Trophoblast cell (in vitro differentiated cells and primary cell): ENCODE measurements around the gene LCN15.

Experiments used
- DNase-seq, 2 donors: peaks; one replicate each; pipeline ENCODE4 v3.0.0-alpha.2; 2016
- H2AFZ ChIP-seq: 2 replicates; pipeline ENCODE4 v1.6.1; 2013; ENCODE audit warnings: low read length, moderate library complexity, mild to moderate bottlenecking; ENCODE audit not compliant: insufficient read depth, poor library complexity
- H2AK5ac ChIP-seq: 2 replicates; pipeline ENCODE4 v1.6.1; 2013; ENCODE audit warnings: mild to moderate bottlenecking, low read length
- H2BK120ac ChIP-seq: 2 replicates; pipeline ENCODE4 v1.6.1; 2013; ENCODE audit warnings: low read length, mild to moderate bottlenecking, moderate library complexity; ENCODE audit not compliant: insufficient read depth, poor library complexity
- H2BK12ac ChIP-seq: 2 replicates; pipeline ENCODE4 v1.6.1; 2013; ENCODE audit warnings: mild to moderate bottlenecking, low read length, moderate library complexity
- H2BK5ac ChIP-seq: 2 replicates; pipeline ENCODE4 v1.6.1; 2013; ENCODE audit warnings: low read length, low read depth, moderate library complexity, mild to moderate bottlenecking; ENCODE audit not compliant: poor library complexity
- H3K14ac ChIP-seq: 2 replicates; pipeline ENCODE4 v1.6.1; 2013; ENCODE audit warnings: mild to moderate bottlenecking, low read length
- H3K18ac ChIP-seq: 2 replicates; pipeline ENCODE4 v1.6.1; 2013; ENCODE audit warnings: mild to moderate bottlenecking, low read length
- H3K23ac ChIP-seq: 2 replicates; pipeline ENCODE4 v1.6.1; 2013; ENCODE audit warnings: low read length
- H3K27ac ChIP-seq: 2 replicates; pipeline ENCODE4 v1.5.1; 2013; ENCODE audit warnings: low read depth, mild to moderate bottlenecking, inconsistent platforms, low read length, moderate library complexity
- H3K27me3 ChIP-seq: 2 replicates; pipeline ENCODE4 v1.6.1; 2013; ENCODE audit warnings: inconsistent platforms, mild to moderate bottlenecking, low read length, moderate library complexity; ENCODE audit not compliant: insufficient read depth
- H3K36me3 ChIP-seq, 2 experiments: 1 replicate in 1 of 2; 2 replicates in 1 of 2; pipeline ENCODE4 v1.6.1; 2013; ENCODE audit warnings: low read length in 2 of 2, mild to moderate bottlenecking in 2 of 2, moderate library complexity in 1 of 2; ENCODE audit not compliant: insufficient read depth in 2 of 2, control insufficient read depth in 1 of 2
- H3K4ac ChIP-seq: 2 replicates; pipeline ENCODE4 v1.6.1; 2013; ENCODE audit warnings: low read depth, mild to moderate bottlenecking, low read length, moderate library complexity
- H3K4me1 ChIP-seq, 2 experiments: 1 replicate in 1 of 2; 2 replicates in 1 of 2; pipeline ENCODE4 v1.6.1; 2013; ENCODE audit warnings: low read length in 2 of 2, mild to moderate bottlenecking in 2 of 2, moderate library complexity in 1 of 2; ENCODE audit not compliant: insufficient read depth in 2 of 2, control insufficient read depth in 1 of 2
- H3K4me2 ChIP-seq: 2 replicates; pipeline ENCODE4 v1.6.1; 2013; ENCODE audit warnings: inconsistent platforms, mild to moderate bottlenecking, low read length, moderate library complexity
- H3K4me3 ChIP-seq: 2 replicates; pipeline ENCODE4 v1.5.1; 2013; ENCODE audit warnings: mild to moderate bottlenecking, low read depth, low read length, inconsistent platforms
- H3K79me1 ChIP-seq: one replicate; pipeline ENCODE4 v1.6.1; 2013; ENCODE audit warnings: low read length
- H3K79me2 ChIP-seq: 2 replicates; pipeline ENCODE4 v1.6.1; 2013; ENCODE audit warnings: low read length, mild to moderate bottlenecking; ENCODE audit not compliant: control insufficient read depth, insufficient read depth, poor library complexity
- H3K9ac ChIP-seq: 2 replicates; pipeline ENCODE4 v1.6.1; 2013; ENCODE audit warnings: mild to moderate bottlenecking, low read length
- H3K9me3 ChIP-seq: 2 replicates; pipeline ENCODE4 v1.6.1; 2013; ENCODE audit warnings: low read depth, mild to moderate bottlenecking, control low read depth, inconsistent platforms, low read length; ENCODE audit not compliant: insufficient read depth
- H4K12ac ChIP-seq: 2 replicates; pipeline ENCODE4 v1.6.1; 2013; ENCODE audit warnings: low read depth, mild to moderate bottlenecking, low read length, moderate library complexity
- H4K8ac ChIP-seq: 2 replicates; pipeline ENCODE4 v1.6.1; 2013; ENCODE audit warnings: low read depth, mild to moderate bottlenecking, low read length, moderate library complexity
- H4K91ac ChIP-seq: one replicate; pipeline ENCODE4 v1.6.1; 2013; ENCODE audit warnings: low read depth, mild to moderate bottlenecking, low read length, moderate library complexity
- WGBS: extraction: QIAGEN DNeasy Blood & Tissue Kit; methylation state at CpG from one replicate; pipeline ENCODE4 v1.1.7; 2013; ENCODE audit warnings: missing lambda C conversion rate; ENCODE audit not compliant: insufficient read length, insufficient coverage; ENCODE audit errors: extremely low coverage; 5-methylcytosine and 5-hydroxymethylcytosine counted together

LCN15 gene

DNA sequence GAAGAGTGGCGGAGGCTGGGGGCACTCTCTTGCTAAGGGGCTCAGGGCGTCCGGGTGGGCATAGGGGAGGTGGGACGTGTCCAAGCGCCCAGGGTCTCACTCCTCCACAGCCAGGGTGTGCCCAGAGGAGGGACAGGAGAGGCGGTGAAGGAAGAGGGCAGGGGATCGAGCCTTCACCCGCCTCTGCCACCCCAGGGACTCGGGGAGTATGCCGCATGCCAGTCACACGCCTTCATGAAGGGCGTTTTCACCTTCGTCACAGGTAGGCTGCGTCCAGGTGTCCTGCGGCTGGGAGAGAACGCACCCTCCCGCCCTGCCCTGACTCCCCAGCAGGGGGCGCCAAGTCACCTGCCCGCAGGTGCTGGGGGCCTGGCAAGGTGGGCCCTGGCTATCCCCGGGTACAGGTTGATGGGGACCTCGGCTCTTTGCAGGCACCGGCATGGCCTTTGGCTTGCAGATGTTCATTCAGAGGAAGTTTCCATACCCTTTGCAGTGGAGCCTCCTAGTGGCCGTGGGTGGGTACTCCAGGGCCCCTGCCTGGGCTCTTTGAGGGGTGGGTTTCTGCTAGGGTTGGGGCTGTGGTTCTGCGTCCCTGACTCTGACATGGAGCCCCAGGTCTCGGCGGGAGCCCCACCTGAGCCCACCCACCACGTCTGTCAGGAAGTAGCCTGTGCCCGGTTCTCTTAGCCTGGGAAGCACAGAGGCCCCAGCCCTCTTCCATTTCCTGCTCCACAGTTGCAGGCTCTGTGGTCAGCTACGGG is 27.4 kb upstream of the LCN15 start:
- peak overlapping the region; percentile 44 for H2BK5ac ChIP-seq
- peak overlapping the region; percentile 74 for H4K91ac ChIP-seq
- no CpG with 5 or more reads among the region's 29 CpGs for WGBS
- peaks cover 4% of the 10 kb centered on the region for H3K79me2 ChIP-seq
- peak overlapping the region; percentile 49 for H3K4ac ChIP-seq
- peak overlapping the region; percentile 36 for H4K12ac ChIP-seq
- peak overlapping the region; percentile 78 for H3K14ac ChIP-seq
- H2AFZ ChIP-seq = peak overlapping the region; percentile 7
- H2BK120ac ChIP-seq = peak overlapping the region; percentile 35
- peak overlapping the region; percentile 71 for H2AK5ac ChIP-seq
- peak overlapping the region; percentile 4 for H3K27ac ChIP-seq
- DNase-seq = peak; percentile 74 to 78
- H3K9ac ChIP-seq = peak overlapping the region; percentile 0
- H3K4me1 ChIP-seq = peaks cover 24 to 29% of the 10 kb centered on the region in 2 experiments
- H2BK12ac ChIP-seq = peak overlapping the region; percentile 3
- no peak overlapping the region for H3K23ac ChIP-seq
- H3K27me3 ChIP-seq = no peaks in the 10 kb centered on the region
- H4K8ac ChIP-seq = peak overlapping the region; percentile 89
- peaks cover 8 to 13% of the 10 kb centered on the region in 2 experiments for H3K36me3 ChIP-seq
- H3K9me3 ChIP-seq = peaks cover 2% of the 10 kb centered on the region
- H3K18ac ChIP-seq = peak overlapping the region; percentile 66
- peak overlapping the region; percentile 70 for H3K4me3 ChIP-seq
- H3K4me2 ChIP-seq = peak overlapping the region; percentile 51
- peaks cover 14% of the 10 kb centered on the region for H3K79me1 ChIP-seq

DNA sequence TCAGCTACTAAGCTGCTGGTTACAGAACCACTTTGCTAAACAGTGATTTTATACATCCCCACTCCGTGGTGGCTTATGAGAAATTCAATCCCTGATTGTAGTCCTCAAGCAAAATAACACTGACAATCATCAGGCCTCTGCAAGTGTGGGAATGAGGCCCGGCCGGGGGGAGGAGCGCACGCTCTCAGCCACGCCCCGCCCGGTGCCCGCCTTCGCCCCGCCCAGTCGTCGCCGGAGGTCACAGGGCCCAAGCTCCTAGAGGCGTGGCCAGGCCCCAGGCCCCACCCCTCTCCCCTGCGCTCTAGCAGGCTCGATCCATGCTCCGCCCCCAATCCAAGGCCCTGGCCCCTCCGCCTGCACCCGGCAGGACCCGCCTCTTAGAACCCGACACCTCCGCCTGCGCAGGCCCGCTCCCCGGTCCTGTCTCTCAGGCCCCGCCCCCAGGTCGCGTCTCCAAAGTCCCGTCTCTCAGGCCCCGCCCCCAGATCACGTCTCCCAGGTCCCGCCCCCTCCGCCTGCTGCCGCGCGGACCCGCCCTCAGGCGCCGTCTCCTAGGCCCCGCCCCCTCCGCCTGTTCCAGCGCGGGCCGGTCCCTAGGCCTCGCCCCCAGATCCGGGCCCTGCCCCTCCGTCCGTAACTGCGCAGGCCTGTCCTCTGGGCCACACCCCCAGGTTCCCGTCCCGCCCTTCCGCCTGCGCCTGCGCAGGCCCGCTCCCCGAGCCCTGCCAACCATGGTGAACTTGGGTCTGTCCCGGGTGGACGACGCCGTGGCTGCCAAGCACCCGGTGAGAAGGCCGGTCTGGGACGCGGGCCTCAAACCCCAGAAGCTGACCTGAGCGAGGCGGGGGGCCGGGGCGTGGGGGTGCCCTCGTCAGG is 26.6 kb upstream of the LCN15 start, which contains the start of gene TMEM141:
TSS of gene TMEM141 (plus strand) at position 705 of the 876 bp plus-strand sequence. CDS start at position 732, 27 bp downstream.
- Histone ChIP-seq H2BK5ac (peak within 1 kb of the TSS; percentile 44), H4K91ac (peak within 1 kb of the TSS; percentile 74), H3K79me1 (peaks cover 11% of the 10 kb centered on the region), H4K12ac (peak within 1 kb of the TSS; percentile 36), H3K4ac (peak within 1 kb of the TSS; percentile 49), H4K8ac (peak within 1 kb of the TSS; percentile 89), H3K27me3 (no peaks in the 10 kb centered on the region), H3K18ac (peak within 1 kb of the TSS; percentile 66), H3K4me3 (peak within 1 kb of the TSS; percentile 70), H3K36me3 (peaks cover 8 to 13% of the 10 kb centered on the region in 2 experiments), H3K9me3 (peaks cover 2% of the 10 kb centered on the region), H3K4me1 (peaks cover 20 to 24% of the 10 kb centered on the region in 2 experiments), H2AK5ac (peak within 1 kb of the TSS; percentile 71), H2BK120ac (peak within 1 kb of the TSS; percentile 35), H3K14ac (peak within 1 kb of the TSS; percentile 78), H3K9ac (peak within 1 kb of the TSS; percentile 0), H3K4me2 (peak within 1 kb of the TSS; percentile 51), H3K27ac (peak within 1 kb of the TSS; percentile 16), H3K79me2 (peaks cover 4% of the 10 kb centered on the region), H2BK12ac (peak within 1 kb of the TSS; percentile 3), H2AFZ (peak within 1 kb of the TSS; percentile 7), H3K23ac (no peak within 1 kb of the TSS)
- DNase-seq = peak; percentile 99 to 100
- no CpG with 5 or more reads among the region's 70 CpGs for WGBS

- no peak overlapping the region for H3K4me3 ChIP-seq
- no peak overlapping the region for H3K18ac ChIP-seq
- H3K79me2 ChIP-seq = peaks cover 4% of the 10 kb centered on the region
- no peak overlapping the region for H4K91ac ChIP-seq
- no peak overlapping the region for H3K4ac ChIP-seq
- H2AFZ ChIP-seq = no peak overlapping the region
- H3K27me3 ChIP-seq = no peaks in the 10 kb centered on the region
- H3K9me3 ChIP-seq = peaks cover 2% of the 10 kb centered on the region
- no peak overlapping the region for H2BK12ac ChIP-seq
- H3K14ac ChIP-seq = no peak overlapping the region
- H3K79me1 ChIP-seq = peaks cover 7% of the 10 kb centered on the region
- no peak overlapping the region for H3K4me2 ChIP-seq
- no peak overlapping the region for H2BK5ac ChIP-seq
- H2AK5ac ChIP-seq = no peak overlapping the region
- H2BK120ac ChIP-seq = no peak overlapping the region
- H3K23ac ChIP-seq = no peak overlapping the region
- WGBS = no CpG with 5 or more reads among the region's 3 CpGs
- no peak overlapping the region for H3K9ac ChIP-seq
- H3K36me3 ChIP-seq = peaks cover 8 to 13% of the 10 kb centered on the region in 2 experiments
- no peak for DNase-seq
- no peak overlapping the region for H4K12ac ChIP-seq
- peaks cover 15 to 19% of the 10 kb centered on the region in 2 experiments for H3K4me1 ChIP-seq
- H3K27ac ChIP-seq = peak overlapping the region; percentile 57
- no peak overlapping the region for H4K8ac ChIP-seq
These were observed 25.2 kb upstream of the LCN15 start for GRCh38 chr9:136789523-136789937.
